Measurements from ENCODE around the gene IKZF3. TPM values are rescaled to one million over a fixed set of nuclear protein-coding genes. Genes with fewer than 3 reads are reported as not detected.
"Not testable (repeated sequence)": the region's sequence is repeated elsewhere in the genome, so short reads cannot be mapped to it uniquely, and the experiment has no call there.

IKZF3 gene
- total RNA-seq, 2 donors from 2014 or later, result 0.11 to 0.18 TPM

DNA sequence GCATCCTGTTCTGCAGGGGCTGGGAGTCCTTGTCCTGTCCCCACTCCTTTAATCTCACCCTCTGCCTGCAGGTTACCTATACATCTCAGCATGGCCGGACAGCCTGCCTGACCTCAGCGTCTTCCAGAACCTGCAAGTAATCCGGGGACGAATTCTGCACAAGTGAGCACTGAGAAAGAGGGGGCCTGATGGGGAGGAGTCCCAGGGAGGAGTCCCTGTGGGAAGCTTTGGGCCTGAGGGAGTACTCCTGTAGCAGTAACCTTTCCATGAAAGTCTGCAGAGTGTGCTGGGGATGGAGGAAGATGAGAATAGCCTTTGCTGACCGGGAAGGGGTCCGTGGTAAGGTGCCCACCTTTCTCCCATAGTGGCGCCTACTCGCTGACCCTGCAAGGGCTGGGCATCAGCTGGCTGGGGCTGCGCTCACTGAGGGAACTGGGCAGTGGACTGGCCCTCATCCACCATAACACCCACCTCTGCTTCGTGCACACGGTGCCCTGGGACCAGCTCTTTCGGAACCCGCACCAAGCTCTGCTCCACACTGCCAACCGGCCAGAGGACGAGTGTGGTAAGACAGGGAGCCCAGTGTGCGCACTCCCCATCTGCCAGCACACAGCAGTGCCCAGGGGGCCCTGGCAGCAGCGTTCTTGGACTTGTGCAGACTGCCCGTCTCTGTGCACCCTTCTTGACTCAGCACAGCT, 148.6 kb downstream of the IKZF3 start:
- peaks cover 64% of the 10 kb centered on the region for H3K36me3 Mint-ChIP-seq (ENCODE audit: low read depth)
- no peaks in the 10 kb centered on the region for H3K27me3 Mint-ChIP-seq (ENCODE audit: insufficient read depth)
- H3K27ac ChIP-seq (ENCODE audit: low read depth, low read length), result no peak overlapping the region
- H3K36me3 ChIP-seq (ENCODE audit: control insufficient read depth, insufficient read depth, low read length), result peaks cover 64% of the 10 kb centered on the region
- TF ChIP-seq, protein P1, sequence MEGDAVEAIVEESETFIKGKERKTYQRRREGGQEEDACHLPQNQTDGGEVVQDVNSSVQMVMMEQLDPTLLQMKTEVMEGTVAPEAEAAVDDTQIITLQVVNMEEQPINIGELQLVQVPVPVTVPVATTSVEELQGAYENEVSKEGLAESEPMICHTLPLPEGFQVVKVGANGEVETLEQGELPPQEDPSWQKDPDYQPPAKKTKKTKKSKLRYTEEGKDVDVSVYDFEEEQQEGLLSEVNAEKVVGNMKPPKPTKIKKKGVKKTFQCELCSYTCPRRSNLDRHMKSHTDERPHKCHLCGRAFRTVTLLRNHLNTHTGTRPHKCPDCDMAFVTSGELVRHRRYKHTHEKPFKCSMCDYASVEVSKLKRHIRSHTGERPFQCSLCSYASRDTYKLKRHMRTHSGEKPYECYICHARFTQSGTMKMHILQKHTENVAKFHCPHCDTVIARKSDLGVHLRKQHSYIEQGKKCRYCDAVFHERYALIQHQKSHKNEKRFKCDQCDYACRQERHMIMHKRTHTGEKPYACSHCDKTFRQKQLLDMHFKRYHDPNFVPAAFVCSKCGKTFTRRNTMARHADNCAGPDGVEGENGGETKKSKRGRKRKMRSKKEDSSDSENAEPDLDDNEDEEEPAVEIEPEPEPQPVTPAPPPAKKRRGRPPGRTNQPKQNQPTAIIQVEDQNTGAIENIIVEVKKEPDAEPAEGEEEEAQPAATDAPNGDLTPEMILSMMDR (conservative IDR thresholded peaks at IDR 0.05), result no peak
- H3K9me3 Mint-ChIP-seq, result no peaks in the 10 kb centered on the region
- H3K9ac ChIP-seq (ENCODE audit: extremely low read depth, low read length, poor library complexity, severe bottlenecking), result no peak overlapping the region
- H3K27ac Mint-ChIP-seq, result no peak overlapping the region
- H3K9me3 ChIP-seq (ENCODE audit: control insufficient read depth, low read length), result no peaks in the 10 kb centered on the region
- WGBS, 2 experiments (ENCODE audit: insufficient coverage in 1 of 2, insufficient read length in 1 of 2), result 94 to 95% methylated on average over 8 to 18 of the region's 18 CpGs
- DNase-seq, result no peak
- H3K4me1 ChIP-seq (ENCODE audit: control insufficient read depth, insufficient read depth, low read length), result no peaks in the 10 kb centered on the region
- H3K4me3 Mint-ChIP-seq, result no peak overlapping the region
- H3K4me1 Mint-ChIP-seq, result no peaks in the 10 kb centered on the region
- no peak overlapping the region for H3K4me3 ChIP-seq (ENCODE audit: low read length)
- H3K27me3 ChIP-seq (ENCODE audit: control insufficient read depth, insufficient read depth, low read length, poor library complexity, severe bottlenecking), result no peaks in the 10 kb centered on the region

DNA sequence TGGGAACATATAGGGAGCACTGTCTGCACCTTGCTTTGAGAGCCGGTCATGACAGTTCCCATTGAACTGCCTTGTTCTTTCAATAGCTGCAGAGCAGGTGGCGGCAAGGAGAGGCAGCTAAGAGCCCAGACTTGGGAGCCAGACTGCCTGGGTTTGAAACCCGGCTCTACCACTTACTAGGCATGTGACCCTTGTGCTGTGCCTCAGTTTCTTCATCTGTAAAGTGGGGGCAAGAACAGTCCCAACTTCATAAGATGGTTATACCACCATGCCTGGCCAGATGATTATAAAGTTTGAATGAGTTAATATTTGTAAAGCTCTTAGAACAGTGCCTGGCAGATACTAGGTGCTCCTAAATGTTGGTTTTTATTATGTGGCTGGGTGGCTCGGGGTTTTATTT, 149.9 kb downstream of the IKZF3 start:
- H3K9ac ChIP-seq (ENCODE audit: extremely low read depth, low read length, poor library complexity, severe bottlenecking), result no peak overlapping the region
- Mint-ChIP-seq H3K9me3 (no peaks in the 10 kb centered on the region), H3K27ac (no peak overlapping the region), H3K36me3 (ENCODE audit: low read depth) (peaks cover 64% of the 10 kb centered on the region), H3K4me1 (no peaks in the 10 kb centered on the region), H3K27me3 (ENCODE audit: insufficient read depth) (no peaks in the 10 kb centered on the region), H3K4me3 (no peak overlapping the region)
- DNase-seq, result no peak
- no peak overlapping the region for H3K27ac ChIP-seq (ENCODE audit: low read depth, low read length)
- H3K4me1 ChIP-seq (ENCODE audit: control insufficient read depth, insufficient read depth, low read length), result no peaks in the 10 kb centered on the region
- 94 to 100% methylated on average over 2 to 4 of the region's 4 CpGs for WGBS, 2 experiments (ENCODE audit: insufficient coverage in 1 of 2, insufficient read length in 1 of 2)
- TF ChIP-seq, protein P1 (conservative IDR thresholded peaks at IDR 0.05), result no peak
- no peak overlapping the region for H3K4me3 ChIP-seq (ENCODE audit: low read length)
- no peaks in the 10 kb centered on the region for H3K27me3 ChIP-seq (ENCODE audit: control insufficient read depth, insufficient read depth, low read length, poor library complexity, severe bottlenecking)
- no peaks in the 10 kb centered on the region for H3K9me3 ChIP-seq (ENCODE audit: control insufficient read depth, low read length)
- peaks cover 64% of the 10 kb centered on the region for H3K36me3 ChIP-seq (ENCODE audit: control insufficient read depth, insufficient read depth, low read length)

DNA sequence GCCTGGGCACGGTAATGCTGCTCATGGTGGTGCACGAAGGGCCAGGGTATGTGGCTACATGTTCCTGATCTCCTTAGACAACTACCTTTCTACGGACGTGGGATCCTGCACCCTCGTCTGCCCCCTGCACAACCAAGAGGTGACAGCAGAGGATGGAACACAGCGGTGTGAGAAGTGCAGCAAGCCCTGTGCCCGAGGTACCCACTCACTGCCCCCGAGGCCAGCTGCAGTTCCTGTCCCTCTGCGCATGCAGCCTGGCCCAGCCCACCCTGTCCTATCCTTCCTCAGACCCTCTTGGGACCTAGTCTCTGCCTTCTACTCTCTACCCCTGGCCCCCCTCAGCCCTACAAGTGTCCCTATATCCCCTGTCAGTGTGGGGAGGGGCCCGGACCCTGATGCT, 152.3 kb downstream of the IKZF3 start:
- peaks cover 69% of the 10 kb centered on the region for H3K36me3 ChIP-seq (ENCODE audit: control insufficient read depth, insufficient read depth, low read length)
- Mint-ChIP-seq H3K9me3 (no peaks in the 10 kb centered on the region), H3K36me3 (ENCODE audit: low read depth) (peaks cover 59% of the 10 kb centered on the region), H3K4me3 (no peak overlapping the region), H3K4me1 (no peaks in the 10 kb centered on the region), H3K27me3 (ENCODE audit: insufficient read depth) (no peaks in the 10 kb centered on the region), H3K27ac (no peak overlapping the region)
- H3K9ac ChIP-seq (ENCODE audit: extremely low read depth, low read length, poor library complexity, severe bottlenecking), result no peak overlapping the region
- no peak overlapping the region for H3K27ac ChIP-seq (ENCODE audit: low read depth, low read length)
- no peak overlapping the region for H3K4me3 ChIP-seq (ENCODE audit: low read length)
- DNase-seq, result no peak
- H3K27me3 ChIP-seq (ENCODE audit: control insufficient read depth, insufficient read depth, low read length, poor library complexity, severe bottlenecking), result no peaks in the 10 kb centered on the region
- H3K9me3 ChIP-seq (ENCODE audit: control insufficient read depth, low read length), result no peaks in the 10 kb centered on the region
- TF ChIP-seq, protein P1 (conservative IDR thresholded peaks at IDR 0.05), result no peak
- no peaks in the 10 kb centered on the region for H3K4me1 ChIP-seq (ENCODE audit: control insufficient read depth, insufficient read depth, low read length)
- WGBS, 2 experiments (ENCODE audit: insufficient coverage in 1 of 2, insufficient read length in 1 of 2), result 92 to 100% methylated on average over 4 to 10 of the region's 10 CpGs

DNA sequence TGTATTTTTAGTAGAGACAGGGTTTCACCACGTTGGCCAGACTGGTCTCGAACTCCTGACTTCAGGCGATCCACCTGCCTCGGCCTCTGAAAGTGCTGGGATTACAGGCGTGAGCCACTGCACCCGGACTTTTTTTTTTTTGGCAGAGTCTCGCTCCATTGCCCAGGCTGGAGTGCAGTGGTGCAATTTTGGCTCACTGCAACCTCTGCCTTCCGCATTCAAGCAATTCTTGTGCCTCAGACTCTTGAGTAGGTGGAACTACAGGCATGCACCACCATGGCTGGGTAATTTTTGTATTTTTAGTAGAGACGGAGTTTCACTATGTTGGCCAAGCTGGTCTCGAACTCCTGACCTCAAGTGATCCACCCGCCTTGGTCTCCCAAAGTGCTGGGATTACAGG, 153.0 kb downstream of the IKZF3 start:
- H3K36me3 ChIP-seq (ENCODE audit: control insufficient read depth, insufficient read depth, low read length), result peaks cover 69% of the 10 kb centered on the region
- H3K27ac Mint-ChIP-seq; H3K4me1 ChIP-seq (ENCODE audit: control insufficient read depth, insufficient read depth, low read length): not testable (repeated sequence)

More for the DNA sequence above, 153.0 kb downstream of the IKZF3 start:
- H3K9me3 Mint-ChIP-seq; H3K27me3 ChIP-seq (ENCODE audit: control insufficient read depth, insufficient read depth, low read length, poor library complexity, severe bottlenecking); H3K9me3 ChIP-seq (ENCODE audit: control insufficient read depth, low read length); H3K27ac ChIP-seq (ENCODE audit: low read depth, low read length); H3K27me3 Mint-ChIP-seq (ENCODE audit: insufficient read depth); H3K4me1 Mint-ChIP-seq; DNase-seq; H3K4me3 Mint-ChIP-seq; H3K4me3 ChIP-seq (ENCODE audit: low read length); H3K9ac ChIP-seq (ENCODE audit: extremely low read depth, low read length, poor library complexity, severe bottlenecking): not testable (repeated sequence)
- WGBS, 2 experiments (ENCODE audit: insufficient coverage in 1 of 2, insufficient read length in 1 of 2), result 90 to 92% methylated on average over 8 to 11 of the region's 11 CpGs
- peaks cover 57% of the 10 kb centered on the region for H3K36me3 Mint-ChIP-seq (ENCODE audit: low read depth)

All from endodermal cell (in vitro differentiated cells).